HPDE6-E6E7 (cell line): ENCODE results near the gene SLC5A9.
"Not testable (repeated sequence)": the region's sequence is repeated elsewhere in the genome, so short reads cannot be mapped to it uniquely, and the experiment has no call there.

Source experiments
- DNase-seq: peaks from one replicate; pipeline ENCODE4 v3.0.0; 2011; ENCODE audit warnings: missing footprints; ENCODE audit errors: extremely low spot score

Gene SLC5A9

GRCh38 chr1:48242141-48242736 is 19.7 kb downstream of the SLC5A9 start:
- no peak for DNase-seq

- no peak for DNase-seq
These were observed 22.6 kb downstream of the SLC5A9 start for GRCh38 chr1:48245106-48245505.

- DNase-seq: no peak
These were observed 24.2 kb downstream of the SLC5A9 start for GRCh38 chr1:48246727-48247126.

GRCh38 chr1:48248356-48248755 is 25.8 kb downstream of the SLC5A9 start:
- no peak for DNase-seq

- no peak for DNase-seq
These were observed 27.4 kb downstream of the SLC5A9 start for GRCh38 chr1:48249868-48250267.

GRCh38 chr1:48250572-48250971 is 28.1 kb downstream of the SLC5A9 start:
- DNase-seq: no peak

- DNase-seq: no peak
These were observed 28.8 kb downstream of the SLC5A9 start for GRCh38 chr1:48251323-48251722.

- no peak for DNase-seq
These were observed 29.3 kb downstream of the SLC5A9 start for GRCh38 chr1:48251821-48252220.

GRCh38 chr1:48254254-48254653 is 31.7 kb downstream of the SLC5A9 start:
- no peak for DNase-seq

GRCh38 chr1:48258106-48258505 is 35.6 kb downstream of the SLC5A9 start:
- DNase-seq: no peak

GRCh38 chr1:48261881-48262400 is 39.4 kb downstream of the SLC5A9 start:
- no peak for DNase-seq

GRCh38 chr1:48263041-48263440 is 40.5 kb downstream of the SLC5A9 start:
- DNase-seq: no peak

- DNase-seq: no peak
These were observed 44.1 kb downstream of the SLC5A9 start for GRCh38 chr1:48266576-48266975.

GRCh38 chr1:48277437-48277836 is 54.9 kb downstream of the SLC5A9 start:
- not testable (repeated sequence) for DNase-seq

- DNase-seq: not testable (repeated sequence)
These were observed 59.8 kb downstream of the SLC5A9 start for GRCh38 chr1:48282329-48282728.

- not testable (repeated sequence) for DNase-seq
These were observed 62.3 kb downstream of the SLC5A9 start for GRCh38 chr1:48284696-48285420.

- no peak for DNase-seq
These were observed 63.0 kb downstream of the SLC5A9 start for GRCh38 chr1:48285525-48285924.

GRCh38 chr1:48291421-48291820 is 68.9 kb downstream of the SLC5A9 start:
- no peak for DNase-seq

- DNase-seq: no peak
These were observed 70.2 kb downstream of the SLC5A9 start for GRCh38 chr1:48292706-48293105.

GRCh38 chr1:48294094-48294493 is 71.6 kb downstream of the SLC5A9 start:
- not testable (repeated sequence) for DNase-seq

- no peak for DNase-seq
These were observed 72.1 kb downstream of the SLC5A9 start for GRCh38 chr1:48294656-48295055.
